ENCODE measurements around the gene FLT1.

Gene FLT1

GRCh38 chr13:28451482-28452217 lies 43.3 kb downstream of the FLT1 start:
- Histone ChIP-seq H3K4me1 (ENCODE audit: insufficient read depth, low read length, severe bottlenecking) (no peaks in the 10 kb centered on the region), H3K27me3 (ENCODE audit: insufficient read depth, low read length) (no peaks in the 10 kb centered on the region; the same call in 1 of the 2 replicates), H3K27ac (ENCODE audit: low read depth, low read length, poor library complexity, severe bottlenecking) (no peak overlapping the region), H3K4me2 (ENCODE audit: low read length) (no peak overlapping the region), H3K79me2 (ENCODE audit: insufficient read depth, low read length) (no peaks in the 10 kb centered on the region), H2AFZ (ENCODE audit: low read length) (no peak overlapping the region), H3K9me3 (ENCODE audit: low read length) (0 out of 2 replicates have a peak, but pooled peaks cover 3% of the 10 kb centered on the region), H3K9me2 (ENCODE audit: low read depth, low read length) (no peaks in the 10 kb centered on the region), H4K20me1 (ENCODE audit: insufficient read depth, low read length) (no peaks in the 10 kb centered on the region), H3F3A (ENCODE audit: insufficient read depth, low read length) (no peaks in the 10 kb centered on the region), H3K4me3 (ENCODE audit: low read depth, low read length, poor library complexity, severe bottlenecking) (no peak overlapping the region), H3K9ac (ENCODE audit: low read length) (no peak overlapping the region), H3K36me3 (ENCODE audit: insufficient read depth, low read length) (no peaks in the 10 kb centered on the region)
- no peak for TF ChIP-seq EZH2 (IDR thresholded peaks at IDR 0.05; ENCODE audit: borderline replicate concordance, low read length)
- TF ChIP-seq, protein P1, sequence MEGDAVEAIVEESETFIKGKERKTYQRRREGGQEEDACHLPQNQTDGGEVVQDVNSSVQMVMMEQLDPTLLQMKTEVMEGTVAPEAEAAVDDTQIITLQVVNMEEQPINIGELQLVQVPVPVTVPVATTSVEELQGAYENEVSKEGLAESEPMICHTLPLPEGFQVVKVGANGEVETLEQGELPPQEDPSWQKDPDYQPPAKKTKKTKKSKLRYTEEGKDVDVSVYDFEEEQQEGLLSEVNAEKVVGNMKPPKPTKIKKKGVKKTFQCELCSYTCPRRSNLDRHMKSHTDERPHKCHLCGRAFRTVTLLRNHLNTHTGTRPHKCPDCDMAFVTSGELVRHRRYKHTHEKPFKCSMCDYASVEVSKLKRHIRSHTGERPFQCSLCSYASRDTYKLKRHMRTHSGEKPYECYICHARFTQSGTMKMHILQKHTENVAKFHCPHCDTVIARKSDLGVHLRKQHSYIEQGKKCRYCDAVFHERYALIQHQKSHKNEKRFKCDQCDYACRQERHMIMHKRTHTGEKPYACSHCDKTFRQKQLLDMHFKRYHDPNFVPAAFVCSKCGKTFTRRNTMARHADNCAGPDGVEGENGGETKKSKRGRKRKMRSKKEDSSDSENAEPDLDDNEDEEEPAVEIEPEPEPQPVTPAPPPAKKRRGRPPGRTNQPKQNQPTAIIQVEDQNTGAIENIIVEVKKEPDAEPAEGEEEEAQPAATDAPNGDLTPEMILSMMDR (IDR thresholded peaks at IDR 0.05; ENCODE audit: low read length) = no peak

- TF ChIP-seq, protein P1 (IDR thresholded peaks at IDR 0.05; ENCODE audit: low read length) = no peak
- TF ChIP-seq EZH2 (IDR thresholded peaks at IDR 0.05; ENCODE audit: borderline replicate concordance, low read length) = no peak
- no peaks in the 10 kb centered on the region for H3K4me1 ChIP-seq (ENCODE audit: insufficient read depth, low read length, severe bottlenecking)
- H3K36me3 ChIP-seq (ENCODE audit: insufficient read depth, low read length) = no peaks in the 10 kb centered on the region
- H4K20me1 ChIP-seq (ENCODE audit: insufficient read depth, low read length) = no peaks in the 10 kb centered on the region
- no peak overlapping the region for H3K27ac ChIP-seq (ENCODE audit: low read depth, low read length, poor library complexity, severe bottlenecking)
- no peaks in the 10 kb centered on the region for H3F3A ChIP-seq (ENCODE audit: insufficient read depth, low read length)
- H3K9me3 ChIP-seq (ENCODE audit: low read length) = 0 out of 2 replicates have a peak, but pooled peaks cover 3% of the 10 kb centered on the region
- H2AFZ ChIP-seq (ENCODE audit: low read length) = no peak overlapping the region
- H3K4me3 ChIP-seq (ENCODE audit: low read depth, low read length, poor library complexity, severe bottlenecking) = no peak overlapping the region
- H3K79me2 ChIP-seq (ENCODE audit: insufficient read depth, low read length) = no peaks in the 10 kb centered on the region
- no peaks in the 10 kb centered on the region; the same call in 1 of the 2 replicates for H3K27me3 ChIP-seq (ENCODE audit: insufficient read depth, low read length)
- H3K9ac ChIP-seq (ENCODE audit: low read length) = no peak overlapping the region
- H3K9me2 ChIP-seq (ENCODE audit: low read depth, low read length) = no peaks in the 10 kb centered on the region
- no peak overlapping the region for H3K4me2 ChIP-seq (ENCODE audit: low read length)
Observed at GRCh38 chr13:28449826-28450773, 44.8 kb downstream of the FLT1 start.

DNA sequence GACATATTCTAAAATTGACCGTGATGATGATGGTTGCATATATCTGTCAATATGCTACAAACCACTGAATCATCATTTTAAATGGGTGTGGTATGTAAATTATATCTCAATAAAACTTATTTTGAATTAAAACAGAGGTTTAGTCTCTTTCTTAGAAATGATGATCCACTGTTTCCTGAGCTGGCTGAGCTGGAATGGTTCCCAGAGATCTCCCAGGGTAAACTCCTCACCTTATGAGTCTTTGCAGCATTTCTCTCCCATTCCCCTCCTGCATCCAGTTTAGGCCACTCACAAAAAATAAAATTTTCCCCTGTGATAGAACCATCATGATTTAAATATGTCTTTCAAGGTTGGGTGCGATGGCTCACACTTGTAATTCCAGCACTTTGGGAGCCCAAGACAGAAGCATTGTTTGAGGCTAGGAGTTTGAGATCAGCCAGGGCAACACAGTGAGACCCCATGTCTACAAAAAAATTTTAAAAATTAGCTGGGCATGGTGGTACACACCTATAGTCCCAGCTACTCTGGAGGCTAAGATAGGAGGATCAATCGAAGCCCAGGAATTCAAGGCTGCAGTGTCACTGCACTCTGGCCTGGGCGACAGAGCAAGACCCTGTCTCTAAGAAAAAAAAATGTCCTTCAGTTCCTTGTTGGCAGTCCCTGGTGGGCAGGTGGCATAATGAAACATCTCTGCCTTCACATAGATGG lies 46.1 kb downstream of the FLT1 start:
- Histone ChIP-seq H3K9me2 (ENCODE audit: low read depth, low read length) (no peaks in the 10 kb centered on the region), H3F3A (ENCODE audit: insufficient read depth, low read length) (no peaks in the 10 kb centered on the region), H4K20me1 (ENCODE audit: insufficient read depth, low read length) (no peaks in the 10 kb centered on the region), H3K4me1 (ENCODE audit: insufficient read depth, low read length, severe bottlenecking) (no peaks in the 10 kb centered on the region), H3K79me2 (ENCODE audit: insufficient read depth, low read length) (no peaks in the 10 kb centered on the region), H3K36me3 (ENCODE audit: insufficient read depth, low read length) (no peaks in the 10 kb centered on the region), H3K4me2 (ENCODE audit: low read length) (no peak overlapping the region), H2AFZ (ENCODE audit: low read length) (no peak overlapping the region), H3K9me3 (ENCODE audit: low read length) (0 out of 2 replicates have a peak, but pooled peaks cover 3% of the 10 kb centered on the region), H3K27me3 (ENCODE audit: insufficient read depth, low read length) (no peaks in the 10 kb centered on the region; the same call in 1 of the 2 replicates), H3K4me3 (ENCODE audit: low read depth, low read length, poor library complexity, severe bottlenecking) (no peak overlapping the region), H3K9ac (ENCODE audit: low read length) (no peak overlapping the region), H3K27ac (ENCODE audit: low read depth, low read length, poor library complexity, severe bottlenecking) (no peak overlapping the region)
- no peak for TF ChIP-seq EZH2 (IDR thresholded peaks at IDR 0.05; ENCODE audit: borderline replicate concordance, low read length)
- TF ChIP-seq, protein P1 (IDR thresholded peaks at IDR 0.05; ENCODE audit: low read length) = no peak

Measured in OCI-LY1 (cell line).